Smooth muscle cell (in vitro differentiated cells): ENCODE results near the gene CAB39L. TPM values are rescaled to one million over a fixed set of nuclear protein-coding genes. Genes with fewer than 3 reads are reported as not detected.

Experiments used
- DNase-seq: peaks from one replicate; lab custom pipeline; 2025; ENCODE audit not compliant: unreplicated experiment; lab: John Stamatoyannopoulos, UW
- H2AFZ ChIP-seq: fragments of 200-600 bp; sonication (generic); 2 replicates; pipeline ENCODE4 v1.6.0; 2016; ENCODE audit warnings: antibody characterized with exemption, low read depth, mild to moderate bottlenecking
- H3F3A ChIP-seq: fragments of 200-600 bp; sonication (generic); 2 replicates; pipeline ENCODE4 v1.6.0; 2017; ENCODE audit warnings: antibody characterized with exemption, low read depth
- H3K27ac ChIP-seq: fragments of 200-600 bp; sonication (generic); 2 replicates; pipeline ENCODE4 v1.5.1; 2016; ENCODE audit warnings: low read depth, mild to moderate bottlenecking
- H3K27me3 ChIP-seq: fragments of 200-600 bp; sonication (generic); 2 replicates; pipeline ENCODE4 v1.6.1; 2016; ENCODE audit warnings: low read depth, mild to moderate bottlenecking
- H3K36me3 ChIP-seq: fragments of 200-600 bp; sonication (generic); 2 replicates; pipeline ENCODE4 v1.5.1; 2016; ENCODE audit warnings: low read depth
- H3K4me1 ChIP-seq: fragments of 200-600 bp; sonication (generic); 2 replicates; pipeline ENCODE4 v1.5.1; 2016; ENCODE audit warnings: low read depth
- H3K4me2 ChIP-seq: fragments of 200-600 bp; sonication (generic); 2 replicates; pipeline ENCODE4 v1.6.0; 2016; ENCODE audit warnings: mild to moderate bottlenecking
- H3K4me3 ChIP-seq: fragments of 200-600 bp; sonication (generic); 2 replicates; pipeline ENCODE4 v1.5.1; 2016; ENCODE audit warnings: mild to moderate bottlenecking
- H3K79me2 ChIP-seq: fragments of 200-600 bp; sonication (generic); 2 replicates; pipeline ENCODE4 v1.6.0; 2016; ENCODE audit warnings: low read depth, mild to moderate bottlenecking
- H3K9ac ChIP-seq: fragments of 200-600 bp; sonication (generic); 2 replicates; pipeline ENCODE4 v1.6.0; 2016; ENCODE audit warnings: low read depth
- H3K9me3 ChIP-seq: fragments of 200-600 bp; sonication (generic); replicated peaks from 2 replicates; pipeline ENCODE4 v1.5.1; 2016; ENCODE audit warnings: low read depth
- H4K20me1 ChIP-seq: fragments of 200-600 bp; sonication (generic); 2 replicates; pipeline ENCODE4 v1.6.0; 2016; ENCODE audit warnings: low read depth
- CTCF ChIP-seq: fragments of 200-600 bp; sonication (generic); IDR thresholded peaks from 2 replicates; pipeline ENCODE4 v1.5.1; 2017; ENCODE audit warnings: borderline replicate concordance, mild to moderate bottlenecking, antibody characterized with exemption; ENCODE audit not compliant: insufficient read depth, poor library complexity, severe bottlenecking
- WGBS: methylation state at CpG from one replicate; pipeline ENCODE4 v1.1.7; 2016; ENCODE audit warnings: low lambda C conversion rate; 5-methylcytosine and 5-hydroxymethylcytosine counted together
- polyA plus RNA-seq: library from polyadenylated mRNA; unstranded; fragments of >200 nt; fragmentation: Nextera tagmentation; extraction: Ambion mirVana; gene quantifications from 2 replicates; pipeline ENCODE4 v1.2.1, GENCODE V29; 2016
- total RNA-seq: library from RNA; depleted of rRNA; stranded (reverse); fragments of >200 nt; gene quantifications from 2 replicates; pipeline ENCODE4 v1.2.3, GENCODE V29; 2014

The CAB39L gene
- total and polyA plus RNA-seq, 2 experiments from 2014 or later: 13.2 to 13.8 TPM

DNA sequence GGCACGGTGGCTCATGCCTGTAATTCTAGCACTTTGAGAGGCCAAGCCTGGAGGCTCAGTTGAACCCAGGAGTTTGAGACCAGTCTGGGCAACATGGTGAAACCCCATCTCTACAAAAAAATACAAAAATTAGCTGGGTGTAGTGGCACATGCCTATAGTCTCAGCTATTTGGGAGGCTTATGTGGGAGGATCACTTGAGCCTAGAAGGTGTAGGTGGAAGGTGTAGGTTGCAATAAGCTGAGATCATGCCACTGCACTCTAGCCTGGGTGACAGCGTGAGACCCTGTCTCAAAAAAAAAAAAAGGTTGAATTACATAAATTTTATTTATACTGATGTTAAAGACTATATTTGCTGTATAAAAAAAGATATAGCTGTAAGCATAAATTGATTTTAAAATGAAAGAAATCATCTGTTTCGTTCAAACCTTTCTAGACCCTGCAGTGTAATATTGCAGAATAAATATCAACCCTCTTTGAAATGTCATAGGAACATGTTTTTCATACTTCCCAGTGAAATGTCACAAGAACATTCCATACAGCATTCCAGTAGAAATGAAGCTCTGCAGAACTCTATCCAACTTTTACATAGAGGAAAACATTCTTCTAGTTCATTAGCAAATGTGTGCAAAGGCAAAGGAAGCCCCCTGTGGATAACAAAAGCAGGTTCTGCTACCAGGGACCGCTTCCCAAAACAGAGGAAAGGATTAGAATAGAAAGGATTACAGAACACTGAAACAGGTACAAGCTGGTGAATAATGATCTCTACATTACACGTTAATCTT, 76.0 kb downstream of the CAB39L start:
- TF ChIP-seq CTCF: no peak
- Histone ChIP-seq H3K79me2 (no peaks in the 10 kb centered on the region), H2AFZ (no peak overlapping the region), H3K4me1 (peaks cover 7% of the 10 kb centered on the region), H3F3A (no peaks in the 10 kb centered on the region), H3K9me3 (no peaks in the 10 kb centered on the region), H3K27me3 (no peaks in the 10 kb centered on the region), H3K27ac (no peak overlapping the region), H3K4me2 (no peak overlapping the region), H3K9ac (no peak overlapping the region), H3K36me3 (peaks cover 6% of the 10 kb centered on the region), H3K4me3 (no peak overlapping the region), H4K20me1 (no peaks in the 10 kb centered on the region)
- 70% methylated on average over 5 of the region's 5 CpGs for WGBS
- DNase-seq: no peak

GRCh38 chr13:49366841-49367240, 77.0 kb downstream of the CAB39L start:
- Histone ChIP-seq H3K27ac (no peak overlapping the region), H3K9me3 (no peaks in the 10 kb centered on the region), H3K27me3 (no peaks in the 10 kb centered on the region), H4K20me1 (no peaks in the 10 kb centered on the region), H3K9ac (no peak overlapping the region), H2AFZ (no peak overlapping the region), H3K36me3 (peaks cover 6% of the 10 kb centered on the region), H3K79me2 (no peaks in the 10 kb centered on the region), H3F3A (no peaks in the 10 kb centered on the region), H3K4me3 (no peak overlapping the region), H3K4me1 (peaks cover 7% of the 10 kb centered on the region), H3K4me2 (no peak overlapping the region)
- TF ChIP-seq CTCF: no peak
- no peak for DNase-seq
- WGBS: 93% methylated on average over 2 of the region's 2 CpGs

- Histone ChIP-seq H4K20me1 (no peaks in the 10 kb centered on the region), H3K4me3 (no peak overlapping the region), H3K4me1 (no peaks in the 10 kb centered on the region), H3K9ac (no peak overlapping the region), H3K27me3 (no peaks in the 10 kb centered on the region), H3K4me2 (no peak overlapping the region), H3K27ac (peak overlapping the region; percentile 14), H3K9me3 (no peaks in the 10 kb centered on the region), H3K79me2 (no peaks in the 10 kb centered on the region), H3F3A (no peaks in the 10 kb centered on the region), H3K36me3 (no peaks in the 10 kb centered on the region), H2AFZ (no peak overlapping the region)
- no peak for DNase-seq
- WGBS: 54% methylated on average over 2 of the region's 2 CpGs
- no peak for TF ChIP-seq CTCF
Measured at GRCh38 chr13:49357694-49358093, 86.2 kb downstream of the CAB39L start.

DNA sequence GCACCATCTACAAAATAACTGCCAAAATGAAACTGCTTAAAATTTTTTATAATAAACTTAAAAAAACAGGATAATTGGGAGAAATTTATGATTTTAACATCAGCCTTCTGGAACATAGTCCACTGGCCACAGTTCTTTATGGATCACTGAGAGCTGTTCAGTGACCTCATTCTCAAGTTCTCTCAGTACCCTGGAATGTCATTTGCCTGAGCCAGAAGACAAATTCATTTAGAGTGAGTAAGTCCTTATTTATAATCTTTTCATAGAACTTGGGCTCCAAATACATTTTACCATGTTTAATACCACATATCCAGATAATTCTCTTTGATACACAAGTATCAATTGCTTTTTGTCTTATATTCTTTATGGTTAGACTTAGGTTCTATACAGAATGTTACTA, 87.6 kb downstream of the CAB39L start:
- H3K36me3 ChIP-seq: no peaks in the 10 kb centered on the region
- H3K27ac ChIP-seq: peak overlapping the region; percentile 85
- H4K20me1 ChIP-seq: no peaks in the 10 kb centered on the region
- no peaks in the 10 kb centered on the region for H3K79me2 ChIP-seq
- H3K9ac ChIP-seq: peak overlapping the region; percentile 67
- H3K4me3 ChIP-seq: no peak overlapping the region
- no peak for DNase-seq
- TF ChIP-seq CTCF: no peak
- peak overlapping the region; percentile 27 for H3K4me2 ChIP-seq
- H3K4me1 ChIP-seq: no peaks in the 10 kb centered on the region
- H3K9me3 ChIP-seq: no peaks in the 10 kb centered on the region
- H2AFZ ChIP-seq: no peak overlapping the region
- H3F3A ChIP-seq: peaks cover 3% of the 10 kb centered on the region
- H3K27me3 ChIP-seq: no peaks in the 10 kb centered on the region
